HG02798 (cell line): ENCODE results near the gene LBHD1.
A peak's percentile ranks its signal among the peaks of the same experiment; 100 is the strongest.
"Not testable (repeated sequence)": the region's sequence is repeated elsewhere in the genome, so short reads cannot be mapped to it uniquely, and the experiment has no call there.

ENCODE experiments used
- ATAC-seq: cut with Tn5 transposase; IDR thresholded peaks from one replicate; pipeline ENCODE4 v1.9.1; 2021; ENCODE audit warnings: mild to moderate bottlenecking; ENCODE audit not compliant: unreplicated experiment, poor library complexity

Gene LBHD1

DNA sequence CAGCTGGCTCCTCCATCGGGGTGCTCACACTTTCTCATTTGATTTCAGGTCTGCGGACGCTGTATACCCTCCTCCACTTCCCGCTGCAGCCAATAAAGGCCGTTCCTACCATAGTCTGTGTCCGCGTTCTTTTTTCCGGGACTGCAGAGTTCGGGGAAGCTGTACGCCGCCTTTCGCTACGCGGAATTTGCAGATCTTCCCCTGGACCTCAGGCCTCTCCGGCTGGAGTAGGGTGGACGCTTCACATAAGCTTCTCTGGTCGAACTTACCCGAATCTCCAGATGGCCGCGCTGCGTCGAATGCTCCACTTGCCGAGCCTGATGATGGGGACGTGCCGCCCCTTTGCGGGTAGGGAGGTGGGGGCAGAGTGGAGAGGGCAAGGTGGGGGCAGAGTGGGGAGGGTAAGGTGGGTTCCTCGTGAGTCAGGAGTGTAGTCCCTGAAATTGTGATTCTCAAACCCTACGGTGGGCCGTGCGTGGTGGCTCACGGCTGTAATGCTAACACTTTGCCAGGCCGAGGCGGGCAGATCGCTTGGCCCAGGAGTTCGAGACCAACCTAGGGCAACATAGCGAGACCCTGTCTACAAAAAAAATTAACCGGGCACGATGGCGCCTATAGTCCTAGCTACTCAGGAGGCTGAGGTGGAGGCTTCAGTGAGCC lies 6.3 kb downstream of the LBHD1 start:
- peak; percentile 14 for ATAC-seq

- ATAC-seq: peak; percentile 84
Observed at GRCh38 chr11:62665075-62665598, 6.9 kb downstream of the LBHD1 start, which contains the start of the genes C11orf98 and CSKMT. C11orf98 (minus strand) TSS chr11:62665210; CDS start chr11:62665169, 41 bp downstream. CSKMT (plus strand) TSS chr11:62665312; CDS start chr11:62665880, 568 bp downstream.

- ATAC-seq: peak; percentile 14
Observed at GRCh38 chr11:62664405-62665074, 7.5 kb downstream of the LBHD1 start.

GRCh38 chr11:62656796-62657429 lies 15.2 kb downstream of the LBHD1 start:
- no peak for ATAC-seq

GRCh38 chr11:62654297-62654696 lies 17.8 kb downstream of the LBHD1 start:
- no peak for ATAC-seq

GRCh38 chr11:62652161-62653006 lies 19.7 kb downstream of the LBHD1 start:
- ATAC-seq: no peak

DNA sequence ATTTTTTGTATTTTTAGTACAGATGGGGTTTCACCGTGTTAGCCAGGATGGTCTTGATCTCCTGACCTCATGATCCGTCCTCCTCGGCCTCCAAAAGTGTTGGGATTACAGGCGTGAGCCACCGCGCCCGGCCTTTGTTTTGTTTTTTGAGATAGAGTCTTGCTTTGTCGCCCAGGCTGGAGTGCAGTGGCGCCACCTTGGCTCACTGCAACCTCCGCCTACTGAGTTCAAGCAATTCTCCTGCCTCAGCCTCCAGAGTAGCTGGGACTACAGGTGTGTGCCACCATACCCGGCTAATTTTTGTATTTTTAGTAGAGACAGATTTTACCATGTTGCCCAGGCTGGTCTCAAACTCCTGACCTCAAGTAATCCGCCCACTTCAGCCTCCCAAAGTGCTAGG lies 21.8 kb downstream of the LBHD1 start:
- not testable (repeated sequence) for ATAC-seq

GRCh38 chr11:62649486-62649885 lies 22.6 kb downstream of the LBHD1 start:
- no peak for ATAC-seq

DNA sequence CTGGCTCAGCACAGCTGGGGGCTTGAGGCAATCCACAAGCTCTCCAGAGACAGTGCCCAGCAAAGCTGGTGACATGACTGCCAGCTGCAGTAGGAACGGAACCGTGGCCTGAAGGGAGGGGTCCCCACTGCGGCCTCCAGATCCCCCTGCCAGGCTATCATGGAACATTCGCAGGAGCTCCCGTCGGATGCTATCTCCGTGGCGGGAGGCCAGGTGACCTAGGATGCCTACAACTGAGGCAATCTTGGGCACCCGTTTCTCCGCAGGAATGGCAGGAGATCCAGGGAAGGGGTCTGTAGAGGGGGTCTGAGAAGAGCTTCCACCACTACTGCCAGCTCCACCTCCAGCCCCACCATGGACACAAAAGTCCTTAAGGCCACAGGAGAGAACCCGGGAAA lies 23.1 kb downstream of the LBHD1 start:
- ATAC-seq: no peak

DNA sequence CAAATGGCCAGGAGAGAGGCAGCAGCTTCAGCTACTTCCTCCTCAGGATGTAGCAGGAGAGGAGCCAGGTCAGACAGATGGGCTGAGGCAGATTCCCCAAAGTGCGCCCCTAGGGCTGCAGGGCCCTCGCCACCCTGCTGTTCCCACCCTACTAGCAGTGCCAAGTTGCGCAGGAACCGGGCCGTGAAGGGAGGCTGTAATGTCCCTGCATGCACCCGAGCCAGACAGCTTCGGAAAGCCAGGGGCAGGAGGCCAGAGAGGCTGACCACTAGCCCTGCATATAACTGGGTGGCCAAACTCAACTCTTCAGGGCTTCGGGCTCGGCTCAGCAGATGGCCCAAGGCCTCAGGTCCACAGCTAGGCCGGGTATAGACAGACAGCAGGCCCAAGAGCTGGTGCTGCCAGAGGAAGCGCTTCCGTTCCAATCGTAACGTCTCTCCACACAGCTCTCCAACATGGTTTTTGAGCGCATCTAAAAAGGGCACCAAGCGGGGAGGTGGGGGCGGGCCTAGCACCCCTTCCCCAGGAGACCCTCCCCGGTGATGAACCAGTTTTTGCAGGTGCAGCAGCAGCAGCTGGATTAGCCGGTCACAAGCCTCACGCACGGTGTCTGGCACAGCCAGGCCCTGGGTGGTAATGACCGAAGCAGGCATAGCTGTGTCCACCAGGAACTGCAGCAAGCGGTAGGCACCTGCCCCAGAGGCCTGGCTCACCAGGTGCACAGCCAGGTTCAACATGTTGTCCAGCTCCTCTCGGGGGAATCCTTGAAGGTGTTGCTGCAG lies 23.7 kb downstream of the LBHD1 start:
- ATAC-seq: no peak

DNA sequence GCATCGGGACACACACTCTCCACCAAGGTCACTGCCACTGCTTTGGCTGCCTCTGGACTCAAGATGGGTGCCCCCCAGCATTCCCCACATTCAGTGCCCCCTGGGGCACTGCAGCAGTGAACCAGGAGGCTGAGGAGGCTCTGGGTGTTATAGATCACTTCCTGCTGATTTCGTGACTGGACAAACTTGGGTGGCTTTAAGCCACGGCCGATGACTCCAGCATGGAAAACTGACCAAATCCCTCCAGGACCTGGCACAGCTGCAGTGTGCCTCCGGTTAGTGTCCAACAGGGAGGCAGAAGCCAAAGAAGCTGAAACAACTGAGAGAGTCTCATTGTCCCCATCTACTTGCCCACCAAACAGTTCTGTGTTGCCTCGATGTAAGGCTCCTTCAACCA lies 24.5 kb downstream of the LBHD1 start:
- ATAC-seq: no peak

- no peak for ATAC-seq
Observed at GRCh38 chr11:62646825-62647608, 25.1 kb downstream of the LBHD1 start.

DNA sequence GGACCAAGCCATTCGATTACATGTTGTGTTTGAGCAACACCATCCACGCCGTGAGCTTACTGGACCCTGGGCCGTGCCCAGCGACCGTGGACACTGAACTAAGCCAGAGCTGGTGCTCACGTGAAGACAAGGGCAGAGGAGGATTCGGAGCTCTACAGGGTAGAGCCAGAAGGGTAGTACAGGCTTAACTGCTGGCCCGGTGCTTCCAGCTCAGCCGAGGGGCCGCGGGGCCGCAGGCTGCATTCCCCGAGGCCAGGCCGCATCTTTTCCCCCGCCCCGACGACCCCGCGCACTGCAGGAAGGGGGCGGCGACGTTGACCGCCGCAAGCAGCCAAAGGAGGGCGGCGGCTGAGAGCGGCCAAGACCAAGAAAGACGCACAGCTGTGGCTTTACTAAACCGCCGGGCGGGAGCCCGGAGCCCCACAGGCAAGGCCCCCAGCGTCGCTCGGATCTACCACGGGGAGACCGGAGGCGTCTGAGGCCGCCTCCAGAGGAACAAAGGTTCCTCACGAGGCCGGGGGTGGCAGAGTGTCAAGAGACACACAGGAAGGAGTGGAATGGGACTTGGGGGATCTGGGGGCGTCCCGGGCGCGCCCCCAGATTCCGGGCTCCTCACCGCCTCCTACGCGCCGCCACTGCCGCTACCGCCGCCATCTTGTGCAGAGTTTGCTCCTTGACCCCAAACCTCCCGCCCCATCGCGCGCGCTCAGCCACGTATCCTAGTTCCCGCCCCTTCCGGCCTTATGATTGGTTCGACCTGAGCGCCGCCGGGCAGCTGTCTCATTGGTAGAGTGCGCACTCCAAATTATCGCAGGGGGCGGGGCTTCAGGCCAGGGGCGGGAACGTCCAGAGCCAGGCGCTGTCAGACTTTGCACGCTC lies 25.9 kb downstream of the LBHD1 start, which contains the start of gene GANAB:
Gene GANAB (minus strand): TSS at position 668 of the 879 bp plus-strand sequence. CDS start 14 bp downstream, at position 654.
- ATAC-seq: peak; percentile 97

DNA sequence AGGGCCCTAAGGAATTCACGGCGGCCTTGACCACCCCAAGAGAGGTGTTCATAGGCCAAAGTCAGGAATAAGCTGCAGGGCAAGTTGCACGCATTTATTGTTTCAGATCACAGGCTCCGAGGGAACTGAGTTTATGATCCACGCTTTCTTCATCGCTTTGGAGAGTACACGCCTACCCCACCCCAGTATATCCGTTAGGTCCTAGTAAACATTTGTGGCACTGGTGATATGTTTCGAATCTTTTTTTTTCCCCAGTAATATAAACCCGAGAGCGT lies 26.5 kb downstream of the LBHD1 start:
- ATAC-seq: no peak

- ATAC-seq: no peak
Observed at GRCh38 chr11:62644220-62644619, 27.8 kb downstream of the LBHD1 start.

DNA sequence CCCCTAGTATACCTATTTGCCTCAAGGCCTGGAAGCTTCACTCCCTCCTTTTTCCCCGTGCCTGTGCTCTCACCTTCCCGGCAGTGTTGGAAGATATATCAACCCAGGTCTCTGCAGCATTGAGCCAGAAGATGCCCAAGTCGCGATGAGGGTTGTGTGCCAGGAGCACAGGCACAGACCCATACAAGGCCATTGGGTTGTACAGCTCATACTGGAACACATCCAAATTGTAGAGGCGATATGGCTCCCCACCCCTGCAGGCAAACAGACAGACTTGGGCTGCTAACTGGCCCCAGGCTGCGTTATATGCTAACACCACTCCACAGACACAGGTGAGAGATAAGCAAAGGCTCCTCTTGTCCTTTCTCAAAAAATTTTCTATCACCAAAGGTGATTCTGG lies 39.6 kb downstream of the LBHD1 start:
- no peak for ATAC-seq

DNA sequence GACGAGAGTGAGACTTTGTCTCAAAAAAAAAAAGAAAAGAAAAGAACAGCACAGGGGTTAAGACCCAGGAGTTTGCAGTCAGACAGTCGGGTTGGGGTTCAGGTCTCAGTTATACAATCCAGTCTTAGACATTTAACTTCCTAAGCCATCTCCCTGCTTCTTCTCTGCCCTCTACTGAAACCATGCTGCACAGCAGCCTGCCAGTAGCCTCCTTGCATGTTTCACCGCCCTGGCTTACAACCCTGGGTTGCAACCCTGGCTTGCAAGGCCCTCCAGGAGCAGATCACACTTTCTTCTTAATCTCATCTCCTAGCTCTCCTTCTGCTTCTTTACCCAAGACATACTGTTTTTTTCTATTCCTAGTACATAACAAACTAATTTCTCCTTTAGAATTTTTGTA lies 44.4 kb downstream of the LBHD1 start:
- ATAC-seq: no peak
